Epithelial cell of prostate (primary cell): Measurements from ENCODE around the gene ZNF574.
A peak's percentile ranks its signal among the peaks of the same experiment; 100 is the strongest.

Experiments
- DNase-seq: peaks from one replicate; pipeline ENCODE4 v3.0.0-alpha.2; 2011; ENCODE audit warnings: low read depth, low spot score
- H3K27ac ChIP-seq: fragments of 450-650 bp; 2 replicates; pipeline ENCODE4 v1.5.1; 2017; ENCODE audit warnings: mild to moderate bottlenecking

The ZNF574 gene

DNA sequence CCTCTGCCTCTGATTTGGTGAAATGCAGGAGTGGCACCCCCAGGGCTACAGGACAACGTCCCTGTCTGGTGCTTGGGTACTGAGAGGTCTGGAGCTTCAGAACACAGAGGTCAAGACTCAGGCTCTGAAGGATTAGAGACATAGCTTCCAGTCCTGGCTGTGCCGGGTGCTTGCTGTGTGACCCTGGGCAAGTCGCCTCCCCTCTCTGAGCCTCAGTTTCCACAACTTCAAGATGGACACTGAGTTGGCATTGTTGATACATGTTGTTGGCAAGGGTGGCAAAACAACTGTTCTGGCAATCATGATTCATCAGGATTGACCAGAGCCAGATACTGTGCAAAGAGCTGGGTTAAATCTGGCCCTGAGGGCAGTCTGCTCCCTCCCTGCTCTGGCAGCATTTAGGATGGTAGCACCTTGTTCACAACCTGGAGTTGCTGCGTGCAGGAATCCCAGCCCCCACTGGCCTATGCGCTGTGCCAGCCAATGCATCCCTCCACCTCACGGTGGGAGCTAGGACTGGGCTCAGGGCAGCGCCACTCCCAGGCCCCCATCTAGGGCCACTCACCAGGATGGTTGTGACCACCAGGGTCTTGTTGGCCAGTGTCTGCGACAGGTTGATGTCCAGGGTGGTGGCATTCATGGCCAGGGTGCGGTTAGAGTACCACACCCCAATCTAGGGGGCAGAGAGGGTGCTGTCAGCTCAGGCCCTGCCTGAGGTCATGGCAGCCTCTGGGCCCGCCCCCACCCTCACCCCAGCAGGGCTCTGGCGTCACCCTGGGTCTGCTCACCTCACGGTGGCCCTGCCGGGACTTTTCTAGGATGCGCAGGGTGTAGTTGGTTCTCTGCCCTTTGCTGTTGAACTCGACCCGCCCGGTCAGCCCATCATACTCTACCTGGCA is 22.7 kb upstream of the ZNF574 start:
- DNase-seq: peak; percentile 29
- peak overlapping the region; percentile 91 for H3K27ac ChIP-seq

DNA sequence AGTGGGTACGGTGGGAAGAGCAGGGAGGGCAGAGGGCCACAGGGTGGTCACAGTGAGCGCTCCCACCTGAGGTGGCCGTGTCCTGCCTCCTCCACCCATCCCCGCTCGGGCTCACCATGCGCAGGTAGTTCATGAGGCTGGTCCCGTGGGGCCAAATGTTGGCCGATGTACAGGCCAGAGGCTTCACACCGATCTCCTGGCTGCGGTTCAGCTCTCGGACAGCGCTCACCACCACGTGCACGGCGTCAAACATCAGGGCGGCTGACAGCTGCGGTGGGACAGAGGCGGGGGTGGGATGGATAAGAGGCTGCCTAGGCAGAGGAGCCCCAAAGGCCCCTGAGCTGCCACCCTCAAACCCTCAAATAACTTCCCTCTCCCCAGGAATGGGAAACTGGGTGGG is 21.8 kb upstream of the ZNF574 start:
- DNase-seq: no peak

DNA sequence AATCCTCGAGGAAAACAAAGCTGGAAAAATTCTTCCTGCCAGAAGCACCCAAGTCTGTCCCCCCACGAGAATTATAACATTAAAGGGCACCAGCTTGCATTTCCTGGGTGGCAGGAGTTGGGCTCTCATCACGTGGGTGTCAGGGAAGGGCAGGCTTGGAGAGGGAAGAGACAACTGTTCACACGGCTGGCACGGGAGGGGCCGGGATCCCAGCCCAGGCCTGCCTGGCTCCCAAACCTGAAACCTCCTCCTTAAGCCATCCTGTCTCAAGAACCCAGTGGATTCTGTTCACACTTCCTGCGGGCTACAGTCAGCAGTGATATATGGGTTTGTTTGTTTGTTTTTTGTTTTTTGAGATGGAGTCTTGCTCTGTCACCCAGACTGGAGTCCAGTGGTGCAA is 18.1 kb upstream of the ZNF574 start:
- DNase-seq: no peak
- H3K27ac ChIP-seq: no peak overlapping the region

More for the DNA sequence above, 21.8 kb upstream of the ZNF574 start:
- no peak overlapping the region for H3K27ac ChIP-seq

DNA sequence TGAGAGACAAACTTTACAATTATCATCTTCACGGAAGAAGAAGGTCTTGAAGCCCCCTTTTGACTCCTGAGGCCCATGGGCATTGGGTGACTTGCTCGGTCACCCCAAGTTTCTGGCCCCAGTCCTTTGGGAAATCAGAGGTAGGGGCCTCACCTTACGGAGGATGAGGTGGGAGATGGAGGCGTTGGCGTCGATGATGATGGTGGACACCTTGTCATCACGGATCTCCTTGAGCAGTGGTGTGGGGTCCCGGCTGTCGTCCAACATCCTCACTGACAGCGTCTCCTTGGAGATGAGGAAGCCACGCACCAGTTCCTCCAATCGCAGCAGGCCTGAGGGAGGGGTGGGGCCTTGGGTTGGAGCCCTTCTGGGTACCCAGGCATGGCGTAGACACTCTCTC is 16.8 kb upstream of the ZNF574 start:
- no peak overlapping the region for H3K27ac ChIP-seq
- no peak for DNase-seq

DNA sequence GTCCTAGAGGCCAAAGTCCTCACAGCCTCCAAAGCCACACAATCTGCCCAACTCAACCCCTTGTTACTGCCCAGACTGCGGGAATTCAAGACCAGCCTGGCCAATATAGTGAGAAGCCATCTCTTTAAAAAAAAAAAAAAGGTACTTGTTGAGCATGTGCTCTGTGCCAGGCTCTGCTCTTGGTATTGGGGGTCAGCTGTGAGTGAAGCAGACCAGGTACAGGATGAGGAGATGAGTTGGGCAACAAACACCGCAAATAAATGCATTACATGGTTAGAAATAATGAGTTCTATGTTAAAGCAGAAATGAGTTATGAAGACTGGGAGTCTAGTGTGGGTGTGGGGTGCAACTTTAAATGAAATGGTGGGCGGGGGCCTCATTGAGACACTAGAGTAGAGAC is 15.8 kb upstream of the ZNF574 start:
- H3K27ac ChIP-seq: no peak overlapping the region
- no peak for DNase-seq

DNA sequence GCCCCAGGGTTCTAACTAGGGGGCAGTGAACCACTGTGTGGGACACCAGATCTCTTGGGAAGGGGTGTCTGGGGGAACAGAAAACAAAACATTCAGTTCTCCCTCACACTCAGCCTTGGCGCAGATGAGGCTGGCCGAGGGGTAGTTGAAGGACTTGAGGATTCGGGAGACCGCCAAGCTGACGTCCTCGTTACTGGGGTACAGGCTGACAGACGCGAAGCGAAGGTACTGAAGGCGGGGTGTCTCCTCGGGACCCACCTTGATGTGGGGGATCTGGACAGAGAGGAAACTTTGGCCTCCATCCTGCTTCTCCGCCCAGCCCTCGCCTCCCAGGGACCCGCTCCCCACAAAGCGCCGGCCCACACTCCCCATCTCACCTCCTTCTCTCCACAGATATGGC is 13.6 kb upstream of the ZNF574 start:
- DNase-seq: no peak
- H3K27ac ChIP-seq: no peak overlapping the region

DNA sequence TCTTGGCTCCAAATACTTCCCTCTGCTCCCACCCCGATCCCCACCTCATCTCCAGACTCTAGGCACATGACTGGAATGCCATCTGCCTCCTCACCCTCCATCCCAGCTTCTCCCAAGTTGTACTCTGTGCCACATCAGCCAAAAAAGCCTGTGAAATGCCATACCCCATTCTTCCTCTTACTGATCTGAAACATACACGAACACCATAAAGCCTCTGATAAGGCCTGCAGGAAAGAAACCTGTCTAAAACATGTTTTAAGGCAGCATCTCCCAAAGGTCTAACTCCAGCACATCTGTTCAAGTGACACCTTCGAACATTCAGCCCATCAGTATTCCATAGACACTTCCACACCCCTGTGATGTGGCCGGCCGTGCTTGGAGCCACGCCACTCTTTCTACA is 11.5 kb upstream of the ZNF574 start:
- no peak for DNase-seq
- no peak overlapping the region for H3K27ac ChIP-seq

DNA sequence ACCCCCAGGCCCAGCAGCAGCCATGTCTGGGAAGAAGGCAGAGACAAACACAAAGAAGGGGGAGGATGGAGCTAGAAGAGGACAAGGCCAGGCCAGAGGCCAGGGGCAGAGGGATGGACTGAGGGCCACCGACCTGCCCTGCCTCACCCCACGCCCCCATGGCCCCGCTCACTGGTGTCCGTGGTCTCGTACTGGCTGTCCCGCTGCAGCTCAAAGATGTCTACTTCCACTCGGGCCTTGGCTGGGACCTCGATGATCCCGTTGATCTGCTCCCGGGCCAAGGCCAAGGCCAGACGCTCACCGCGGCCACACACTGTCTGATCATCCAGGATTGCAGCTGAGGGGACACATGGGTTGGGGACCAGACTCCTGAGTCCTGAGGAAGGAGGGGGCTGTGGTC is 10.9 kb upstream of the ZNF574 start:
- DNase-seq: no peak
- H3K27ac ChIP-seq: no peak overlapping the region

DNA sequence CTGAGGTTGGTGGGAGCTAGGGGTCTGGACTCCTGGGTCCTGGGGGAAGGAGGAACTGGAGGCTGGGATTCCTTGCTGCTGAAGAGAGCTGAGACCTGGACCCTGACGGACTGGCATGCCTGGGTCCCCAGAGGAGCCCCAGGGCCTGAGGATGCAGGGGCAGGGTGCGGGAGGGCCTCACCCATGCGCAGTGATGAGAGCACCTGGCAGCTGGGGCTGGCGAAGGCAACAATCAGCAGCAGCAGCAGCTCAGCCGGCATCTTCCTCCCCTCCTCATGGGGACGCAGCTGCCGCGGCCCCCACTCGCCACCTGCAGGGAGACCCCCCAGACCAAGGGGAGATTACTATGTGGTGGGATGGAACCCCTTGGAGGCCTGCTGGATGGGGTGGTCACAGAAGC is 10.5 kb upstream of the ZNF574 start:
- DNase-seq: no peak
- no peak overlapping the region for H3K27ac ChIP-seq

DNA sequence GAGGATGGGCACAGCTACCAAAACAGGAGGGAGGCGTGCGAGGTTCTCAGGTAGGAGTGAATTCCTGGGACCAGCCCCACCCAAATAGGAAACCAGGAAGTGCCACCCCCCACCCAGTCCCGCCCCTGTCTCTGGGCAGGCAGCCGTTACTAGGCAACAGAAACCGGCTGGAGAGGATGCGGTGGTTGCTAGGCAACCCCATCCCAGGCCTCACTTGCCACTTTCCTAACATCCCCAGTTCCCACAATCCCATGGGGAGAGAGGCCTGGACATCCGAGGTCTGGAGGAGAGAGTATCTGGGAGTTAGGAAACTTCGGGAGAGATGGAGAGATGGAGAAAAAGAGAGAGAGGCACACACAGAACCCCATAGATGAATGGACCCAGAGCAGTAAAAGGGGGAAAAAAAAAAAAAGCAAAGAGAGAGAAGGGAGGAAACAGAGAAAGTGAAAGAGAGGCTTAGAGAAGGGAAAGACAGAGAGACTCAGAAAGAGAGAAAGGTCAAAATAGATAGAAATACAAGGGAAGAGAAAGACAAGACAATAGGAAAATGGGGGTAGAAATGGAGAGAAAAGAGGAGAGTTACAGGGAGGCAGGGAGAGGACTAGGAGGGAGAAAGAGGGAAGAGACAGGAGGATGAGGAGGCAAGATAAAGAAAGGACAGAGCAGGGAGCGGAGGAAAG is 9.8 kb upstream of the ZNF574 start:
- no peak overlapping the region for H3K27ac ChIP-seq
- no peak for DNase-seq

DNA sequence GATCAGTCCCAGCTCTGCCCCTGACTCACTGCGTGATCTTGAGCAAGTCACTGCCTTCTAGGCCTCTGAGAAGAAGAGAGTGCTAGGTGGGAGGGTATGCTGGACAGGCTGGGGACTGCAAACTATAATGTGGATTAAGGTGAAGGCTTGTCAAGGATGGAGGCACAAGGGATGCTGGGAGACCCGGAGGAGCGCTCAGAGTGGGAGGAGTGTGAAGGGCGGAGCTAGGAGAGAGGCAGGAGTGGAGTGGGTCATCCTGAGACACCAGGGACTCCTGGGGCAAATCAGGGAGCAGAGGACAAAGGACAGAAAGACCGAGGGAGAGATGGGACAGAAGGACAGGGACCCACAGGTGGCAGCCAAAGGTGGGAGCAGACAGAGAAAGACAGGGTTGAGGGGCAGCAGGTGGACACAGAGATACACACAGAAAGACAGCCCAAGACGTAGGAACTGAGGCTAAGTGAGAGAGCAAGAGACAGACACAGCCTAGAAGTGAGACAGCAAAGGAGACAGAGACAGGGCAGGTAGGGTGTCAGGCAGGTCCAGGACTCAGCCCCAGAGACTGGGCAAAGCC is 8.6 kb upstream of the ZNF574 start:
- no peak for DNase-seq
- no peak overlapping the region for H3K27ac ChIP-seq

DNA sequence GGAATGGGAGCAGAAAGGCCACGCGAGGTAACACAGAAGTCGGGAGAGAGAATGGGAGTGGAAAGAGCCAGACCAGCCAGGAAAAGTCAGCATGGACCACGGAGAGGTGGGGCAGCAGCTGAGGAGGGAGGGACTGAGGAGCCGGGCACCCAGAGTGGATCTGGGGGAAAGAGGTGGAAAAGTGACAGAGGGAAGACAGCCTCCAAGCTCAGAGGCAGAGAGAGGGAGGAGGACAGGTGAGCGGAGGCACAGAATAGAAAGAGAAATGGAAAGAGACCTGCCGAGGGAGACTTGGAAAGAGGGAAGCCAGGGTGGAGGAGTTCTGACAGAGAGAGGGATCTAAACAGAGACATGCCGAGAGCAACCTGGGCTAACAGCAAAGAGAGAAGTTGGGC is 7.6 kb upstream of the ZNF574 start:
- no peak overlapping the region for H3K27ac ChIP-seq
- DNase-seq: no peak

DNA sequence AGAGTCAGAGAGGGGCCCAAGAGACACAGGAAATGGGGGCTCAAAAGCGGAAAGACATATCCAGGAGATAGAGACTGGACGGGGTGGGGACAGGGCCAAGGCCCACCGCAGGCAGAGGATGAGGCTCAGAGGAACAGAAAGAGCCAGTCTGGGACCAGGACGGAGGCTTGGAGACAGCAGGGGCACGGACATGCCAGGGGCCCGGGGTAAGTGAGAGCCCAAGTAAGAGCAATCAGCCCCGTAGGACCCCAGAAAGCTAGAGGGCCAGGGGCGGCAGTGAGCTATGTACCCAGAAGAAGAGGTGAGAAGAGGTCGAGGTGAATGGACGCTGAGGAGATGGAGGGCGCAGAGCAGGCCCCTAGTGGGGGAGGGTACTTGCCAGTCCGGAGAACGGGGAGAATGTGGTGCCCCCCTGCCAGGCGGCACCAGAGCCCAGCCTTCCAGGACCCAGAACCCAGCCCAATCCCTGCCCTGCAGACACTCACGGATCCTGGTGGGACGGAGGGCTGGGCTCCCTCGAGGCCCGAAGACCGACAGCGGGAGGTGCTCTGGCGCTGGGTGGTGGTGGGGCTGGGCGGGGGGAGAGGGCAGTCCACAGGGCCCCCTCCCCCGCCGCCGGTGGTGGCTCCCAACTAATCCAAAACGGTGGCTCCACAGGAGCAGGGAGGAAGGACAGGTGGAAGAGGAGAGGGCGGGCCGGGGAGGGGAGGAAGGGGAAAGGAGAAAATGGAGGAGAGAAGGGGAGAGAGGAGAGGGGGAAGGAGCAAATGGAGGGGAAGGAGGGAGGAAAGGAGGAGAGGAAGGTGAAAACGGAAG is 7.0 kb upstream of the ZNF574 start:
- no peak overlapping the region for H3K27ac ChIP-seq
- DNase-seq: no peak

DNA sequence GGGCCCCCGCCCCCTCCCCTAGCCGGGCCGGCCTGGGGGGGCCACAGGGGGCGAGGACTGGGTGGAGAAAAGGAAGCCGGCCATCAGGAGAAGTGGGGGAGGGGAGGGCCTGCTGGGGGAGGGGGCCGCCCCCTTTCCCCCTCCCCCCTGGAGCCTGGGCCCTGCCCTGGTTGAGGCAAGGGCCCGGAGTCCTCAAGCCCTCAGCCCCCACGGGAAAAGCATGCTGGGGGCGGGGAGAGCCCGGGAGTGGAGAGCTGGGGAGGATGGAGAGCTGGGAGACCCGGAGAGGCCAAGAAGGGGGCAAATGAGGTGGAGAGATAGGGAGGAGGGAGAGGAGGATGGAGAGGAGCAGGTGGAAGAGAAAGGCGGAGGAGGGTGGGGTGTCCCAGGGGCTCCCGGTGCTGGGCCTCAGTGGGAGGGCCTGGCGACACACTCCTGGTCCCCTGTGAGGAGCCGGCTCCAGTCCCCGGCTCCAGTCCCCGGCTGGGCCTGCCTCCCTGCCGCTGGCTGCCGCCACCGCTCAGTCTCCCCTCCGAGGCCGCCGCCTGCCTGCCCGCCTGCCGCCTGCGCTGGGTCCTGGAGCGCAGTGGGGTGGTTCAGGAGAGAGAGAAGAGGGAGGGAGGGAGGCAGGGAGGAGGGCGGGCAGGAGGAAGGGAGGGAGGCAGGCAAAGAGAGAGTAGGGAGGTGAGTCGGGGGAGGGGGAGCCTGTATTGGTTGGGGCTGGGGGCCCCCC is 6.2 kb upstream of the ZNF574 start, which contains the start of gene GRIK5:
Gene GRIK5, minus strand, starts transcription at position 588 of the 733 bp plus-strand sequence. CDS start 4,436 bp downstream, outside the sequence.
- DNase-seq: no peak
- H3K27ac ChIP-seq: no peak within 1 kb of the TSS

DNA sequence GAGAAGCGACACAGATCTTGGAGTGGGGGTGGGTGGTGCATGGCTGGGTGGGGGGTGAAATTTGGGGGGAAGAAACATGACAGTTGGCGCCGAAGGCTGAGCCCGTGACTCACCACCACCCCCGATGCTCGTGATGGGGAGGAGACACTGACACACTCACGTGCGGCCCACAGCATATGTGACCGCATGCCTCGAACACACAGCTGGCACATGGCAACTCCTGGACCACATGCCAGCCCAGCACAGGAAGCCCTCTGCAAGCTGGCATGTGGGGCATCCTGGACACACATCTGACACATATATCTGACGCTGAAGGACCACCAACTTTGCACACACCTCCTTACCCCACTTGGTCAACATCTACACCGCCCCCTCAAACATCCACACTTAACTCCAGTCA is 4.7 kb upstream of the ZNF574 start:
- no peak for DNase-seq
- no peak overlapping the region for H3K27ac ChIP-seq

DNA sequence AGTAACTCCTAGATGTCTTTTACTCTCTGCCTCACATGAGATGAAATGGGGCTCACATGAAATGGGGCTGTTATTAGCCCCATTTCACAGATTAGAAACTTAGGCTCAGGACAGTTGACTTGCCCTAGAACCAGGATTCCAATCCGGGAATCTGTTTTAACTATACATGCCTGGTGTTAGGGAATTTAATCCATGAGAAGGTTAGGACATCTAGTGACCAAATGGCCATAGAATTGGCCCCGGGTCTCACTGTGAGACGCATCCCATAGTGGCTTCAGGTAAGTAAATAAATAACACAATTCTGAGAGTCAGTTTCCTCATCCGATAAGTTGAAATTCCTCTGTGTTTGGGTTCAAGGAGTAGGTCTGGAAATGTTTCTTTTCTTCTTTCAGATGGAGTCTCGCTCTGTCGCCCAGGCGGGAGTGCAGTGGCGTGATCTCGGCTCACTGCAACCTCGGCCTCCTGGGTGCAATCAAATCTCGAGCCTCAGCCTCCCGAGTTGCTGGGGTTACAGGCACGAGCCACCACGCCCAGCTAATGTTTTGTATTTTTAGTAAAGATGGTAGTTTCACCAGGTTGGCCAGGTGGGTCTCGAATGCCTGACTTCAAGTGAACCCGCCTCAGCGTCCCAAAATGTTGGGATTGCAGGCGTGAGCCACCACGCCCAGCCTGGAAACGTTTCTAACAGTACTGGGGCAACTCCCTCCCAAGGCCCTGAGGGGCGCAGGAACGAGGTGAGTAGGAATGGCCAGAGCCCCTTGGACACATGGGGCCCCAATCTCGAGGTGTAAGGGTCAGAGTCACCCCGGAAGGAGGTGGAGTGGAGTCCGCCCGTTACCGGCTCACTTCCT is 1.2 kb upstream of the ZNF574 start:
- H3K27ac ChIP-seq: peak overlapping the region; percentile 82
- no peak for DNase-seq

DNA sequence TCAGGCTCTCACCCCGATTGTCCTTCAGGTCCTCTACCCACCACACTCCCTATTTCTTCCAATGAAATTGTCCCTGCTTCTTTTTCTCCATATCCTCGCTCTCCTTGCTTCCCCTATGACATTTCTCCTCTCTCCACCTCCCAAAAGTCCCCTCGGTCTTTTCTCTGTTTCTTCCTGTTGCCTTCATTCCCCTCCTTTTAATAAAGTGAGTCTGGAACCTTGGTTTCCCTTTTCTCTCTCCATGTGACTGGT is 676 bp upstream of the ZNF574 start:
- H3K27ac ChIP-seq: peak overlapping the region; percentile 82
- DNase-seq: no peak

DNA sequence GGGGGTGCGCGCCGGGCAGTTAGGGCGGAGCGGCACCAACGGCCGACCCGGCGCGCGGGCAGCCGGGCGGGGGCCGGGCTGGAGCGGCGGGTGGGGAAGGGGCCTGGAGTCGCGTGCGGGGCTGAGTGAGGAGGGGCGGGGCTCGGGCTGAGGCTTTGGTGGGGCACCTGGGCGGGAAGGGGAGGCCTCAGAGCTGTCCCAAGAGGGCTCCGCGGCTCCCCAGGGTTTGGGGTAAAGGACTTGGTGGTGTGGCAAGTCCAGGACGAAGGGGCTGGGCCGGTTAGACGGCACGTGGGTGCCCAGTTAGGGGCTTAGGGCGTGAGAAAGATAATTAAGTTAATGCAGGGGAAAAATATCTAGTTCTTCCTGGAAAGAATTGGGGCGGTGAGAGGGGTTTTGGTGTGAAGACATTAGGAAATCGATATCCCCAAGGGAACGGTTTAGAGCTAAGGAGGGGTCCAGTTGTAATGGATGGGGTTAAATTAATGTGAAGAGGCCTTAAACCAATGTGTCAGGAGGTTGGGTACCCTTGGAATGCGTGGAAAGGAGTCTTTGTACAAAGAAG is 496 bp downstream of the ZNF574 start:
- no peak for DNase-seq
- peak overlapping the region; percentile 82 for H3K27ac ChIP-seq

DNA sequence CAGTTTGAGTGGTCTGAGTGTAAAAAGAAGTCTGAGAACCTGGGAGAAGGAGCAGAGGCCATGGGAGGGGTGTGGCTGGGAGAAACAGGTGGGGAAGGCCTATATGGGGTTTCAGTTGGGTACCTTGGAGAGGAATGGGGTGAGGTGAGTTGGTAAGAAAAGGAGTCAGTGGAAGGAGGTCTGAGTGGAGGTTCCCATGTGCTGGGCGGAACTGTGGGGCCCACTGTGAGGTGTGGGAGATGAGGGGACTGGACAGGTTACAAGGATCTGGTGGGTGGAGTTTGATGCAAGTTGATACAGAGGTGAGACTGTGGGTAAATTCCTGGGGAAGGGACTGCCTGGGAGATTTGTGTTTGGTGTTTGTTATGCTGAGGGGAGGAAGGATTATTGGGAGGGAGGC is 2.1 kb downstream of the ZNF574 start:
- no peak overlapping the region for H3K27ac ChIP-seq
- DNase-seq: no peak
